Heart left ventricle (tissue), 16 donors: ENCODE measurements around the gene ERN1. TPM values are rescaled to one million over a fixed set of nuclear protein-coding genes. Genes with fewer than 3 reads are reported as not detected.
"Not testable (repeated sequence)": the region's sequence is repeated elsewhere in the genome, so short reads cannot be mapped to it uniquely, and the experiment has no call there.

Source experiments
- ATAC-seq, 4 donors: fragments of 200-7000 bp; cut with Tn5 transposase; one replicate each; pipeline ENCODE4 v1.9.1; 2020 to 2022; ENCODE audit warnings: moderate library complexity in 4 of 4, mild to moderate bottlenecking in 3 of 4, moderate number of reproducible peaks in 1 of 4
- DNase-seq, 5 donors: peaks; one replicate each; pipeline ENCODE4 v3.0.0-alpha.2; 2020
- H3K27ac ChIP-seq, 12 donors: fragments of 200-600 bp; sonication (generic) in 4 of 12; one replicate each; pipeline versions ENCODE4 v1.5.0 to v1.8.0; 2016 to 2022; ENCODE audit warnings: mild to moderate bottlenecking in 2 of 12
- H3K27me3 ChIP-seq, 9 donors: fragments of 200-600 bp; sonication (generic) in 2 of 9; one replicate each; pipeline versions ENCODE4 v1.5.1 to v1.8.0; 2016 to 2022; ENCODE audit warnings: mild to moderate bottlenecking in 3 of 9
- H3K36me3 ChIP-seq, 9 donors: fragments of 200-600 bp; sonication (generic) in 2 of 9; one replicate each; pipeline versions ENCODE4 v1.5.0 to v1.8.0; 2018 to 2022; ENCODE audit warnings: mild to moderate bottlenecking in 2 of 9
- H3K4me1 ChIP-seq, 12 donors: fragments of 200-600 bp; sonication (generic) in 4 of 12; one replicate each; pipeline versions ENCODE4 v1.5.0 to v1.8.0; 2016 to 2022; ENCODE audit warnings: mild to moderate bottlenecking in 3 of 12
- H3K4me3 ChIP-seq, 12 donors: fragments of 200-600 bp; sonication (generic) in 4 of 12; one replicate each; pipeline versions ENCODE4 v1.5.0 to v1.8.0; 2017 to 2022; ENCODE audit warnings: mild to moderate bottlenecking in 9 of 12, moderate library complexity in 4 of 12
- H3K9me3 ChIP-seq, 12 donors: fragments of 200-600 bp; sonication (generic) in 4 of 12; one replicate each; pipeline versions ENCODE4 v1.5.0 to v1.8.0; 2016 to 2022; ENCODE audit warnings: mild to moderate bottlenecking in 1 of 12
- POLR2A ChIP-seq, 2 donors: fragments of 450-650 bp; IDR thresholded peaks; one replicate each; pipeline ENCODE4 v1.6.1; 2017; ENCODE audit warnings: antibody characterized with exemption in 2 of 2, mild to moderate bottlenecking in 2 of 2, moderate library complexity in 2 of 2
- WGBS, 4 donors: extraction: QIAGEN DNeasy Blood & Tissue Kit in 2 of 4; methylation state at CpG; one replicate each; pipeline versions ENCODE4 v1.1.5 to v1.1.7; 2013 to 2018; 5-methylcytosine and 5-hydroxymethylcytosine counted together
- intact Hi-C, 10 donors: fragments of 100-400 bp; cut with DNase I; formaldehyde crosslinking; loops; one replicate each; pipeline versions ENCODE4 v1.11.1 to v1.14.2; 2022
- polyA plus RNA-seq, 2 donors: library from polyadenylated mRNA; stranded (reverse); fragments of 200-250 nt; gene quantifications; one replicate each; pipeline ENCODE4 v1.2.3, GENCODE V29; 2013
- total RNA-seq, 9 donors: library from RNA; depleted of rRNA in 2 of 9; stranded (reverse); fragments of >200 nt in 2 of 9; fragmentation: NEBNext Ultra II Directional in 3 of 9; extraction: Animal tissue kit (Norgen Biotek cat#: 25700) in 3 of 9; gene quantifications; one replicate each; pipeline versions ENCODE4 v1.1.0 to v1.2.4, GENCODE V29; 2016 to 2023
- TF ChIP-seq, protein P1 (sequence below), 12 donors: fragments of 200-600 bp; sonication (generic) in 4 of 12; IDR thresholded peaks; one replicate each; pipeline versions ENCODE4 v1.5.0 to v1.8.0; 2018 to 2022; ENCODE audit warnings: antibody characterized with exemption in 12 of 12, mild to moderate bottlenecking in 5 of 12
- donor health status: ischemic (EF 13 %, LVEDD 7.1; RV severe dilation, severe dysfunction).
- donor health status: healthy with polysubstance abuse.
- donor health status: DM: no; HTN: yes; CAD: no.
- donor health status: DM: no; HTN: no; CAD: no.
- donor health status: ischemic (EF 25% LVEDD 6.9; RV normal size, moderate dysfunction).
- donor health status: ischemic (EF 25% LVEDD 5.7; RV mildly dilated, moderate dysfunction).
- donor health status: healthy.
- donor health status: DM: yes; HTN: yes; CAD: no.
- donor health status: ischemic (EF 35%, LVEDD 5.7; RV mildly dilated, moderate dysfunction).
- donor health status: nonischemic (EF 11% LVEDD 7.7; RV severe dilation, severe dysfunction).
- donor health status: DM: yes; HTN: yes; CAD: no.
- donor health status: PGD.
- donor health status: ischemic (EF 29% LVEDD 5.4; RV normal size, mild dysfunction).
- donor health status: nonischemic (EF 23%, LVEDD 6.1; RV moderate dilation, normal function).

Gene ERN1
- total and polyA plus RNA-seq, 11 donors: 1.5 to 18.7 (median 7.4) TPM

GRCh38 chr17:64007838-64008282, 122.1 kb downstream of the ERN1 start:
- intact Hi-C loops: loop anchor here in 1 of 10 donors (2.0 kb wide), 1 partner anchor 13 kb away; the partner anchor contains the start of gene ICAM2
- DNase-seq: peak in 1 of 5 donors; percentile 71
- H3K27me3 ChIP-seq: no peaks in the 10 kb centered on the region
- peak overlapping the region; percentile 35 to 92 (median 74) for H3K27ac ChIP-seq
- H3K36me3 ChIP-seq: peaks cover 0 to 22% (median 7%) of the 10 kb centered on the region in 9 donors
- no peak overlapping the region for H3K4me3 ChIP-seq
- 59 to 69% (median 63%) methylated on average over 5 of the region's 5 CpGs for WGBS, 4 donors
- peak; percentile 28 to 69 (median 40) for ATAC-seq
- TF ChIP-seq POLR2A (IDR thresholded peaks at IDR 0.05): no peak
- TF ChIP-seq, protein P1, sequence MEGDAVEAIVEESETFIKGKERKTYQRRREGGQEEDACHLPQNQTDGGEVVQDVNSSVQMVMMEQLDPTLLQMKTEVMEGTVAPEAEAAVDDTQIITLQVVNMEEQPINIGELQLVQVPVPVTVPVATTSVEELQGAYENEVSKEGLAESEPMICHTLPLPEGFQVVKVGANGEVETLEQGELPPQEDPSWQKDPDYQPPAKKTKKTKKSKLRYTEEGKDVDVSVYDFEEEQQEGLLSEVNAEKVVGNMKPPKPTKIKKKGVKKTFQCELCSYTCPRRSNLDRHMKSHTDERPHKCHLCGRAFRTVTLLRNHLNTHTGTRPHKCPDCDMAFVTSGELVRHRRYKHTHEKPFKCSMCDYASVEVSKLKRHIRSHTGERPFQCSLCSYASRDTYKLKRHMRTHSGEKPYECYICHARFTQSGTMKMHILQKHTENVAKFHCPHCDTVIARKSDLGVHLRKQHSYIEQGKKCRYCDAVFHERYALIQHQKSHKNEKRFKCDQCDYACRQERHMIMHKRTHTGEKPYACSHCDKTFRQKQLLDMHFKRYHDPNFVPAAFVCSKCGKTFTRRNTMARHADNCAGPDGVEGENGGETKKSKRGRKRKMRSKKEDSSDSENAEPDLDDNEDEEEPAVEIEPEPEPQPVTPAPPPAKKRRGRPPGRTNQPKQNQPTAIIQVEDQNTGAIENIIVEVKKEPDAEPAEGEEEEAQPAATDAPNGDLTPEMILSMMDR (IDR thresholded peaks at IDR 0.05): no peak
- peaks cover 5 to 57% (median 37%) of the 10 kb centered on the region in 12 donors for H3K4me1 ChIP-seq
- H3K9me3 ChIP-seq: no peaks in the 10 kb centered on the region

DNA sequence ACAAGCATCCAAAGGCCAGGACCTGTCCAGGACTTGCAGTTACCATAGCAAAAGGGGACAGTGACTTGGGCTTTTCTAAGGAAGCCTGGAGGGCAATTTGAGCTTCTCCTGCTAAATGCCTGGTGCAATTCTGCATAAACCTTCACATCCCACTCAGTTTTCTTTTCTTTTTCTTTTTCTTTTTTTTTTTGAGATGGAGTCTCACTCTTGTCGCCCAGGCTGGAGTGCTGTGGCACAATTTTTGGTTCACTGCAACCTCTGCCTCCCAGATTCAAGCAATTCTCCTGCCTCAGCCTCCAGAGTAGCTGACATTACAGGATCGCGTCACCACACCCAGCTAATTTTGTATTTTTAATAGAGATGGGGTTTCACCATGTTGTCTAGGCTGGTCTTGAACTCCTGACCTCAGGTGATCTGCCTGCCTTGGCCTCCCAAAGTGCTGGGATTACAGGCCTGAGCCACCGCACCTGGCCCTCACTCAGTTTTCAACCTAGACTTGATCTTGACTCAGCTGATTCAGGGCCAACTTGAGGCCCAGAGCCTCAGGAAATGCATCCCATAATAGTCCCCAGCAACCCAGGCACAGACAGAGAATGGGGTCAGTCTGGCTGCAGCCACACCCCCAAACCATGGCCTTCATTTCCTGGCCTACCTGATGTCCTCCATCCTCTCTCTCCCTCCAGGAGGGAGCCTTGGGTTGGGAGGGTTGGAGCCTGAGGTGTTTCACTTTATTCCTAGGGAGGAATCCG, 122.7 kb downstream of the ERN1 start:
- peak overlapping the region; percentile 35 to 92 (median 74) for H3K27ac ChIP-seq

DNA sequence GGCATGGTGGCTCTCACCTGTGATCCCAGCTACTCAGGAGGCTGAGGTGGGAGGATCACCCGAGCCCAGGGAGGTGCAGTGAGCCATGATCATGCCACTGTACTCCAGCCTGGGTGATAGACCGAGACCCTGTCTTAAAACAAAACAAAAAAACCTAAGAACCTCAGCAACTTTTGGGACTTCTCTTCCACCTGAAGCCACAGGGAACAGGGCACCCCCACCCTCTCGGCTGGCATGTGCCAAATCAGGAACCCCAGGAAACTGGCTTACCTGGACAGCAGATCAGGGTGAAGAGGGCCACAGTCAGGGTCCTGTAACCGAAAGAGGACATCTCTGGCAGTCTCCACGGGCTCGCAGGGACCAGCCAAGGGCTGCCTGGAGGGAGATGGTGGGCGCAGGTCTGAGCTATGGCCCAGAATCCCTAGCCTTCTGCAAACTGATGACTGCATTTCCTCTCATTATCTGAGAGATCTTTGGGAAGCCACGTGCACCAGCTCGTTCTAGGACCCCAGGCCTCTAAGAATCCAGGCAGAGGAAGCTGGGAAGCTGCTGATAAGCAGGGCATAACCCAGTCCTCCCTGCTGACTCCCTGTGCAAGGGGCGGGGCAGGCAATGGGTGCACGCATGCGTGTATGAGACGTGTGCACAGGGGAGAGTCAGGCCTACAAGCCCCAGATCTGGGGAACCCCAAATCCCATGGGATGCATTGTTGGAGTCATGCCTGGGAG, 123.4 kb downstream of the ERN1 start:
- intact Hi-C loops: loop anchor here in 1 of 10 donors (2.0 kb wide), 1 partner anchor 14 kb away; the partner anchor contains the start of gene ICAM2
- H3K36me3 ChIP-seq: peaks cover 0 to 25% (median 10%) of the 10 kb centered on the region in 9 donors
- H3K4me1 ChIP-seq: peaks cover 5 to 70% (median 42%) of the 10 kb centered on the region in 12 donors
- H3K27me3 ChIP-seq: no peaks in the 10 kb centered on the region
- WGBS, 4 donors: 46 to 61% (median 56%) methylated on average over 13 of the region's 13 CpGs
- H3K9me3 ChIP-seq: no peaks in the 10 kb centered on the region
- peak overlapping the region; percentile 60 to 93 (median 82) for H3K27ac ChIP-seq
- peak in 1 of 2 donors; percentile 34 for TF ChIP-seq POLR2A (IDR thresholded peaks at IDR 0.05)
- TF ChIP-seq, protein P1 (IDR thresholded peaks at IDR 0.05): no peak
- ATAC-seq: peak; percentile 76 to 82 (median 78)
- peak; percentile 83 to 89 (median 87) for DNase-seq
- H3K4me3 ChIP-seq: peak overlapping the region; percentile 16 to 62 (median 50)

More for the DNA sequence above, 122.7 kb downstream of the ERN1 start:
- peak in 3 of 4 donors; percentile 15 to 53 (median 16) for ATAC-seq
- H3K9me3 ChIP-seq, DNase-seq, H3K27me3 ChIP-seq: not testable (repeated sequence)
- peaks cover 5 to 63% (median 40%) of the 10 kb centered on the region in 12 donors for H3K4me1 ChIP-seq
- peak overlapping the region in 2 of 12 donors; percentile 52 to 62 for H3K4me3 ChIP-seq
- 62 to 87% (median 73%) methylated on average over 5 of the region's 5 CpGs for WGBS, 4 donors
- H3K36me3 ChIP-seq: peaks cover 0 to 26% (median 10%) of the 10 kb centered on the region in 9 donors
- intact Hi-C loops: loop anchor here in 1 of 10 donors (2.0 kb wide), 1 partner anchor 14 kb away; the partner anchor contains the start of gene ICAM2

- peak overlapping the region; percentile 60 to 93 (median 82) for H3K27ac ChIP-seq
- no peak for TF ChIP-seq POLR2A (IDR thresholded peaks at IDR 0.05)
- TF ChIP-seq, protein P1 (IDR thresholded peaks at IDR 0.05): no peak
- H3K4me1 ChIP-seq: peaks cover 8 to 77% (median 47%) of the 10 kb centered on the region in 12 donors
Measured at GRCh38 chr17:64005734-64006167, 124.2 kb downstream of the ERN1 start.

More at GRCh38 chr17:64005734-64006167, 124.2 kb downstream of the ERN1 start:
- ATAC-seq (no peak), DNase-seq (peak in 1 of 5 donors; percentile 31)
- intact Hi-C loops: loop anchor here in 1 of 10 donors (2.0 kb wide), 1 partner anchor 15 kb away; the partner anchor contains the start of gene ICAM2
- peak overlapping the region; percentile 16 to 62 (median 50) for H3K4me3 ChIP-seq
- H3K9me3 ChIP-seq: no peaks in the 10 kb centered on the region
- H3K27me3 ChIP-seq: no peaks in the 10 kb centered on the region
- peaks cover 0 to 25% (median 10%) of the 10 kb centered on the region in 9 donors for H3K36me3 ChIP-seq
- 35 to 53% (median 43%) methylated on average over 6 of the region's 6 CpGs for WGBS, 4 donors
